Activated CD8-positive, alpha-beta memory T cell treated with anti-CD3 and anti-CD28 coated beads, Interleukin-2, amount 50 U/mL, for 4 hours (primary cell): Measurements from ENCODE around the gene HRH3.

Experiments
- DNase-seq: peaks from one replicate; pipeline ENCODE4 v3.0.0-alpha.2; 2020

Gene HRH3

GRCh38 chr20:62174021-62174804 is 45.9 kb downstream of the HRH3 start:
- no peak for DNase-seq

GRCh38 chr20:62172666-62173065 is 47.4 kb downstream of the HRH3 start:
- DNase-seq = no peak

DNA sequence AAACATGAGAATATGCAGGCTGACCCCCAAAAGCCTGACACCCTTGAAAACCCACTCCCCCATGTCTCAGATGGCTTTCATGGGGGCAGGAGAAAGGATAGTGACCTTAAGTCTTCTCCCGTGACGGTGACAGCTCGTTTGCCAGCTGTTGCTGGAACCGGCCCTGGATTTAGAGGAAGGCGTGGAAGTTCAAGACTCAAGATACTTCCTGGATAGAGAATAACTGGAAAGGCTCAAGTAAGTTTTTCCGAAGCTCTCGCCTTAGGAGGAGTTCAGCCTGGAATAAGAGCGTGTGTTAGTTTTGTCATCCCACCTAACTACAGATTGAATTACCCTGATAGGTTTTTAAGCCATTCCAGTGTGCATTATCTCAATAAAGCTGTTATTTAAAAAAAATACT is 48.8 kb downstream of the HRH3 start:
- no peak for DNase-seq

DNA sequence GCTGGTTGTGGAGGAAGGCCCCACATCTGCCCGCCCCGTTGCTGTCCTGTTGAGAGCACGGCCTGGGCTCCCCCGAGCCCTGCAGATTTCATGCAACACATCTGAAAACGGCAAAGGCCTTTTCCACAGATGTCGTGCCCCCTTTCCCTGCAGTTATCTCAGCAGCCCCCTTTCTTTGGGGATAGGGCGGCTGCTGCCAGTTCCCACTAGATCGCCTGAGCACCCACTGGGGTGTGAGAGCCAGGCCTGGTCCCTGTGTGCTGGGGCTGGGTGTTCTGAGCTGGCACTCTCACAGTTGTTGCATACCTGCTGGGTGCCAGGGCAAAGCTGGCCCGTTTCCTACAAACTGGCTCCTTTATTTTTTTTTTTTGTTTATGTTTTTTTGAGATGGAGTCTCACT is 49.5 kb downstream of the HRH3 start:
- DNase-seq = no peak

DNA sequence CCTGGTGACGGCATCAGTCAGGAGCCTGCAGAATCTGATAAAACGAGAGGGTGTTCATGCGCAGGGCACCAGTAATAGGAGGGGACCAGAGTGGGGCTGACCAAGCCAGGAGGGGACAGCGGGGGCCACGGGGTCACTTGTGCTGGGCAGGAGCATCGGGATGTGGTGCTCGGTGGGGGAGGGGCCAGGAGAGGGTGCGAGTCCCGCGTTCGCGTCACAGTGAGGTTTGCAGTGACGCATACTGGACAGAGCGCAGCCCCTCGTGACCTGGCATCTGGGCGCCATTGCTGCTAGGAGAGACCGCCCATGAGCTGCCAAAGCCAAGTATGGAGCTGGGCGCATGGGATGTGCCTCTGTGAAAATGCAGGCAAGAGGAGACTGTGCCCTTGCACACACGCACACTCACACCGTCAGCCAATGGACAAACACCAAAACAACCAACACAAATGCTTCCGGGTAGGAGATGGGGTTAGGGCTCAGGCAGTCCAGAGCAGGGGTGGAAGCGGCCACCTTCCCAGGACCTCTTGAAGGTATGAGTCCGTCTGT is 51.1 kb downstream of the HRH3 start:
- no peak for DNase-seq

DNA sequence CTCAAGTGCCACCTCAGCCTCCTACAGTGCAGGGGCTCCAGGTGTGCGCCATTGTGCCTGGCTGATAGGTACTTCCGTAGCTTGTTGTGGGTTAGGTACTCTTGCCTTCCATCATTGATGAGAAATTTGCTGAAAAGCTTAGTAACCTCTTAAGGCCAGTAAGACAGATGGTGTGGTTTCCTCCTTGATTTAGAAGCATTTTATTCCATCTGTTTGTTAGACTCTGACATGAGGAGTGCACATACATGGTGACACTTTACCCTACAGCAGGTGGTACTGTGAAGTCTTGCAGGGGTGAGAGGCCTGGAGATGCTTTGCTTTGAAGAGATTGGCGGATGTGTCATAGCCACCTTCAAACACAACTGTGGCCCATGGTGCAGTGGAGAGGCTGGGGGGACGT is 52.0 kb downstream of the HRH3 start:
- DNase-seq = no peak

- no peak for DNase-seq
Measured at GRCh38 chr20:62167474-62167873, 52.6 kb downstream of the HRH3 start.

DNA sequence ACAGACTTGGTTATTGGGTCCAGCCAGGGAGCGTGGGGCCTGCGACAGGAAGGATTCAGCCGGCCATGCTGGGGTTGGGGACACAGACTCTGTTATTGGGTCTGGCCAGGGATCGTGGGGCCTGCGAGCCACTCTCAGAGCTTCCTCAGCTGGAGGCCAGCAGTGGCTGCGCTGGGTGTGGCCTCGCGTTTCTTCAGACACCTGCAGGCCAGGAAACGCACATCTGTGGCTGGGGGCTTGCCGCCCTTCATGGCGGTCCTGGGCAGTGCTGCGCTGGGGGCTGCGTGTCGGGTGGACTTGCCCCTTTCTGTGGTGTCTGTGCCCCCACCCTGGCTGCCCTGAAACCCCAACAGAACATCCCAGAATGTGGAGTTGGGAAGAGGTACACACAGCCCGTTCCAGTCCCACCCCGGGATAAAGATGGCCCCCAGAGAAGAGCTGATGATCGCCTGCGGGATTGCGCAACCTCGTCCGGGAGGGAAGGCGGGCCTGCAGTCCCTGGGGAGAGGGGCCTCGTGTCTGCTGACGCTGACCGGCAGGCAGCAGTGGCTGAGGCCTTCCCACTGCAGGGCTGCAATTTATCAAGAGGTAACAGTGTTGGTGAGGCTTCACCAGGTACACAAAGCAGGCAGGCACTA is 54.2 kb downstream of the HRH3 start:
- no peak for DNase-seq
